ENCODE data around the gene PRKG2.

PRKG2 gene

DNA sequence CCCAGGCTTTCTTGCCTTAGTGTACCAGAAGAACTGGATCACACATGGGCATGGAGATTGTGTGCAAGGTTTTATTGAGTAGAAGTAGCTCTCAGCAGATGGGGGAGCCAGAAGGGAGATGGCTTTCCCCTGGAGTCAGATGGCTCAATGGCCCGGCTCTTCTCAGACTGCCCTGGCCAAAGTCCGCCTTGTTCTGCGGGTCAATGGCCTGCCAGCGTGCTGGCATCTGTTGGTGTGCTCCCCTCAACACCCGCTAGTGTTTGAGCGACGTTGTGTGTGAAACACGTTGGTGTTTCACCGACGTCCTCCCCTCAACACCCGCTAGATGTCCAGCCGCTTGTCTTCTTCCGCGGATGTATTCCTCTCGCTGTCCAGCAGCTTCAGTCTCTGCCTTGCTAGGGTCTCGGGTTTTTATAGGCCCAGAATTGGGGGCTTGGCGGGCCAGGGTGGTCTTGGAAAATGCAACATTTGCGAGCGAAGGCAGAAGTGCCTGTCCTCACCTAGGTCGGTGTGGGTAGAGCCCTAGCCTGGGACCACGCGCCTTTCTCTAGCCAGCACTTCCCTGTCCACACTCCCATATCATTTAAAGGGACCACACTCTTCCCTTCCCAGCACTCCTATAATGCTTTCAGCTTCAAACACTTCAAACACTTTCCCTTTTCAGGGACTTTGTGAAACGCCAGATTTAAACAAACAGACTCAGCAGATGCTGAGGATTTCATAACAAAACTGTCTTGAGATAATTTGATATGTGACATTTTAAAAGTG is 21.1 kb upstream of the PRKG2 start:
- TF ChIP-seq, protein P1, sequence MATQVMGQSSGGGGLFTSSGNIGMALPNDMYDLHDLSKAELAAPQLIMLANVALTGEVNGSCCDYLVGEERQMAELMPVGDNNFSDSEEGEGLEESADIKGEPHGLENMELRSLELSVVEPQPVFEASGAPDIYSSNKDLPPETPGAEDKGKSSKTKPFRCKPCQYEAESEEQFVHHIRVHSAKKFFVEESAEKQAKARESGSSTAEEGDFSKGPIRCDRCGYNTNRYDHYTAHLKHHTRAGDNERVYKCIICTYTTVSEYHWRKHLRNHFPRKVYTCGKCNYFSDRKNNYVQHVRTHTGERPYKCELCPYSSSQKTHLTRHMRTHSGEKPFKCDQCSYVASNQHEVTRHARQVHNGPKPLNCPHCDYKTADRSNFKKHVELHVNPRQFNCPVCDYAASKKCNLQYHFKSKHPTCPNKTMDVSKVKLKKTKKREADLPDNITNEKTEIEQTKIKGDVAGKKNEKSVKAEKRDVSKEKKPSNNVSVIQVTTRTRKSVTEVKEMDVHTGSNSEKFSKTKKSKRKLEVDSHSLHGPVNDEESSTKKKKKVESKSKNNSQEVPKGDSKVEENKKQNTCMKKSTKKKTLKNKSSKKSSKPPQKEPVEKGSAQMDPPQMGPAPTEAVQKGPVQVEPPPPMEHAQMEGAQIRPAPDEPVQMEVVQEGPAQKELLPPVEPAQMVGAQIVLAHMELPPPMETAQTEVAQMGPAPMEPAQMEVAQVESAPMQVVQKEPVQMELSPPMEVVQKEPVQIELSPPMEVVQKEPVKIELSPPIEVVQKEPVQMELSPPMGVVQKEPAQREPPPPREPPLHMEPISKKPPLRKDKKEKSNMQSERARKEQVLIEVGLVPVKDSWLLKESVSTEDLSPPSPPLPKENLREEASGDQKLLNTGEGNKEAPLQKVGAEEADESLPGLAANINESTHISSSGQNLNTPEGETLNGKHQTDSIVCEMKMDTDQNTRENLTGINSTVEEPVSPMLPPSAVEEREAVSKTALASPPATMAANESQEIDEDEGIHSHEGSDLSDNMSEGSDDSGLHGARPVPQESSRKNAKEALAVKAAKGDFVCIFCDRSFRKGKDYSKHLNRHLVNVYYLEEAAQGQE (IDR thresholded peaks at IDR 0.05; ENCODE audit: low read depth), result no peak
- TF ChIP-seq, protein P2, sequence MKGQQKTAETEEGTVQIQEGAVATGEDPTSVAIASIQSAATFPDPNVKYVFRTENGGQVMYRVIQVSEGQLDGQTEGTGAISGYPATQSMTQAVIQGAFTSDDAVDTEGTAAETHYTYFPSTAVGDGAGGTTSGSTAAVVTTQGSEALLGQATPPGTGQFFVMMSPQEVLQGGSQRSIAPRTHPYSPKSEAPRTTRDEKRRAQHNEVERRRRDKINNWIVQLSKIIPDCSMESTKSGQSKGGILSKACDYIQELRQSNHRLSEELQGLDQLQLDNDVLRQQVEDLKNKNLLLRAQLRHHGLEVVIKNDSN (IDR thresholded peaks at IDR 0.05), result no peak
- TF ChIP-seq EP300 (IDR thresholded peaks at IDR 0.05; ENCODE audit: borderline replicate concordance), result no peak
- TF ChIP-seq RAD21 (IDR thresholded peaks at IDR 0.05; ENCODE audit: low read depth), result no peak
- TF ChIP-seq, protein P3, sequence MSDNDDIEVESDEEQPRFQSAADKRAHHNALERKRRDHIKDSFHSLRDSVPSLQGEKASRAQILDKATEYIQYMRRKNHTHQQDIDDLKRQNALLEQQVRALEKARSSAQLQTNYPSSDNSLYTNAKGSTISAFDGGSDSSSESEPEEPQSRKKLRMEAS (IDR thresholded peaks at IDR 0.05), result no peak
- no peak for TF ChIP-seq CREB1 (IDR thresholded peaks at IDR 0.05; ENCODE audit: low read depth)
- TF ChIP-seq YY1 (IDR thresholded peaks at IDR 0.05; ENCODE audit: low read depth), result no peak
- TF ChIP-seq CEBPB (IDR thresholded peaks at IDR 0.05), result no peak
- TF ChIP-seq ZBTB7A (IDR thresholded peaks at IDR 0.05; ENCODE audit: low read depth), result no peak
- TF ChIP-seq TEAD4 (IDR thresholded peaks at IDR 0.05), result no peak
- no peak for TF ChIP-seq NFIC (IDR thresholded peaks at IDR 0.05)
- TF ChIP-seq EGR1 (IDR thresholded peaks at IDR 0.05), result no peak
- no peak for TF ChIP-seq TCF12 (IDR thresholded peaks at IDR 0.05; ENCODE audit: low read depth)
- TF ChIP-seq TAF1 (IDR thresholded peaks at IDR 0.05; ENCODE audit: low read depth), result no peak
- no peak for TF ChIP-seq FOXM1 (IDR thresholded peaks at IDR 0.05; ENCODE audit: borderline replicate concordance, low read depth)

DNA sequence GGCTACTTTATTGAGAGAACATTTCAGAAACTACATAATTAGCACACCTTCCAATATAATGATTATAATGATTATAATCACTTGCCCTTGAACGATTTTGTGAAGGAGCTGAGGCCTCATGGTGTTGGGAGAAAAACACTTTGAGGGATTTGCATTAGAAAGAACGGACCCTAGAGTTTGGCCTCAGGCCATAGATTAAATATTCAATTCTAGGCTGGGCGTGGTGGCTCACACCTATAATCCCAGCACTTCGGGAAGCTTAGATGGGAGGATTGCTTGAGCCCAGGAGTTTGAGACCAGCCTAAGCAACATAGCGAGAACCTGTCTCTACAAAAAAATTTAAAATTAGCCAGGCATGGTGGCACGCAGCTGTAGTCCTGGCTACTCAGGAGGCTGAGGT is 12.9 kb upstream of the PRKG2 start:
- no peak for TF ChIP-seq NFIC (IDR thresholded peaks at IDR 0.05)
- TF ChIP-seq TCF12 (IDR thresholded peaks at IDR 0.05; ENCODE audit: low read depth), result no peak
- TF ChIP-seq, protein P3 (IDR thresholded peaks at IDR 0.05), result no peak
- no peak for TF ChIP-seq TEAD4 (IDR thresholded peaks at IDR 0.05)
- TF ChIP-seq, protein P2 (IDR thresholded peaks at IDR 0.05), result no peak
- no peak for TF ChIP-seq EGR1 (IDR thresholded peaks at IDR 0.05)
- TF ChIP-seq, protein P1 (IDR thresholded peaks at IDR 0.05; ENCODE audit: low read depth), result no peak
- TF ChIP-seq TAF1 (IDR thresholded peaks at IDR 0.05; ENCODE audit: low read depth), result no peak
- no peak for TF ChIP-seq RAD21 (IDR thresholded peaks at IDR 0.05; ENCODE audit: low read depth)
- TF ChIP-seq YY1 (IDR thresholded peaks at IDR 0.05; ENCODE audit: low read depth), result no peak
- TF ChIP-seq ZBTB7A (IDR thresholded peaks at IDR 0.05; ENCODE audit: low read depth), result no peak
- no peak for TF ChIP-seq FOXM1 (IDR thresholded peaks at IDR 0.05; ENCODE audit: borderline replicate concordance, low read depth)
- no peak for TF ChIP-seq EP300 (IDR thresholded peaks at IDR 0.05; ENCODE audit: borderline replicate concordance)
- TF ChIP-seq CEBPB (IDR thresholded peaks at IDR 0.05), result no peak
- no peak for TF ChIP-seq CREB1 (IDR thresholded peaks at IDR 0.05; ENCODE audit: low read depth)

DNA sequence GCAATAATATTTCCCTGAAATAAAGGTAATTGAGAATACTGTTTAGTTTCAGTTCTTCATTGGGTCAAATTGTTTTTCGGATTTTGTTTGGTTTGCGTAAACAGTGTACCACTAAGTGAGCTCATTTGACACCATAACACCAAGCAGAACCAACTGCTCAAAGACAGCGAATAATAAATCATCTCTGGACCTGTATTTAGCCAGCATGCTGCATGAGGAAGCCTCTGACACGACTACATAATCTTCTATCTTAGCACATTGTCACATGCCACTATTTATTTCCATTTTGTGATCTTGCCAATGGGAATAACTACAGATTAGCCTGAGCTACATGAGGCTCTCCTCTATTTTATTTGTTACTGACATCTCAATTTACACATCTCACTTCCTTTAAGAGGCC is 12.1 kb upstream of the PRKG2 start:
- TF ChIP-seq EGR1 (IDR thresholded peaks at IDR 0.05), result no peak
- TF ChIP-seq YY1 (IDR thresholded peaks at IDR 0.05; ENCODE audit: low read depth), result no peak
- TF ChIP-seq TAF1 (IDR thresholded peaks at IDR 0.05; ENCODE audit: low read depth), result no peak
- TF ChIP-seq FOXM1 (IDR thresholded peaks at IDR 0.05; ENCODE audit: borderline replicate concordance, low read depth), result no peak
- TF ChIP-seq, protein P2 (IDR thresholded peaks at IDR 0.05), result no peak
- TF ChIP-seq ZBTB7A (IDR thresholded peaks at IDR 0.05; ENCODE audit: low read depth), result no peak
- TF ChIP-seq, protein P3 (IDR thresholded peaks at IDR 0.05), result no peak
- TF ChIP-seq RAD21 (IDR thresholded peaks at IDR 0.05; ENCODE audit: low read depth), result no peak
- TF ChIP-seq NFIC (IDR thresholded peaks at IDR 0.05), result no peak
- TF ChIP-seq TCF12 (IDR thresholded peaks at IDR 0.05; ENCODE audit: low read depth), result no peak

DNA sequence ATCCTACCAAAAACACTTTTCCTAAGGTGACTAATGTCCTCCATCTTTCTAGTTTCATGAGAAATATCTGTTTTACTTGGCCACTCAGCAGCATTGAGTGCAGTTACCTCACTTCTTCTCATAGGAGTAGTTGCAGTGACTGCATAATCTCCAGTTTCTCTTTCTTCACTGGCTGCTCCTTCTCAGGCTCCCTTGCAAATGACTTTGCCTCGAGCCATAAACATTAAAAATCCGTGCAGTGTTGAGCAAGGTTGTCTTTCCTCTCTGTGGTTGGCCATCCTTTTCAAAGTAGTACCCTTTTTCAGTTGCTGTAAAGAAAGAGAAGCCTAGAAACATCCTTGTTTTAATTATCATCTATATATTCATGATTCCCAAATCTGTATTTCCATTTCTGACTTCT is 10.2 kb upstream of the PRKG2 start:
- TF ChIP-seq CEBPB (IDR thresholded peaks at IDR 0.05) (no peak), CREB1 (IDR thresholded peaks at IDR 0.05; ENCODE audit: low read depth) (no peak), YY1 (IDR thresholded peaks at IDR 0.05; ENCODE audit: low read depth) (no peak), ZBTB7A (IDR thresholded peaks at IDR 0.05; ENCODE audit: low read depth) (no peak), EP300 (IDR thresholded peaks at IDR 0.05; ENCODE audit: borderline replicate concordance) (no peak), TAF1 (IDR thresholded peaks at IDR 0.05; ENCODE audit: low read depth) (no peak)
